GM23338 (cell line): ENCODE data around the gene CLEC2D. TPM values are rescaled to one million over a fixed set of nuclear protein-coding genes. Genes with fewer than 3 reads are reported as not detected.

Source experiments
- ATAC-seq: fragments of 200-7000 bp; cut with Tn5 transposase; 3 replicates; pipeline ENCODE4 v1.9.1; 2020
- DNase-seq: peaks from one replicate; pipeline ENCODE4 v3.0.0-alpha.2; 2015; ENCODE audit warnings: low spot score
- H2AFZ ChIP-seq: fragments of 200-600 bp; sonication (generic); 2 replicates; pipeline ENCODE4 v1.8.0; 2016; ENCODE audit warnings: antibody characterized with exemption, mild to moderate bottlenecking, moderate library complexity
- H3F3A ChIP-seq: fragments of 200-600 bp; sonication (generic); replicated peaks from 2 replicates; pipeline ENCODE4 v1.8.0; 2017; ENCODE audit warnings: antibody characterized with exemption, mixed run types, low read depth
- H3K27ac ChIP-seq: fragments of 200-600 bp; sonication (generic); 2 replicates; pipeline ENCODE4 v1.6.1; 2016; ENCODE audit warnings: low read depth
- H3K27me3 ChIP-seq: fragments of 200-600 bp; sonication (generic); 2 replicates; pipeline ENCODE4 v1.8.0; 2016; ENCODE audit warnings: mild to moderate bottlenecking, mixed run types, moderate library complexity; ENCODE audit not compliant: insufficient read depth
- H3K36me3 ChIP-seq: fragments of 200-600 bp; sonication (generic); 2 replicates; pipeline ENCODE4 v1.8.0; 2016; ENCODE audit warnings: mild to moderate bottlenecking; ENCODE audit not compliant: insufficient read depth
- H3K4me1 ChIP-seq: fragments of 200-600 bp; sonication (generic); 2 replicates; pipeline ENCODE4 v1.8.0; 2016; ENCODE audit warnings: mild to moderate bottlenecking, moderate library complexity; ENCODE audit not compliant: insufficient read depth
- H3K4me2 ChIP-seq: fragments of 200-600 bp; sonication (generic); 2 replicates; pipeline ENCODE4 v1.7.1; 2017; ENCODE audit warnings: mixed run types
- H3K4me3 ChIP-seq: fragments of 200-600 bp; sonication (generic); 2 replicates; pipeline ENCODE4 v1.6.1; 2016; ENCODE audit warnings: mixed run types
- H3K79me2 ChIP-seq: fragments of 200-600 bp; sonication (generic); replicated peaks from 2 replicates; pipeline ENCODE4 v1.8.0; 2017; ENCODE audit warnings: mild to moderate bottlenecking; ENCODE audit not compliant: insufficient read depth
- H3K9me2 ChIP-seq: fragments of 200-600 bp; sonication (generic); 2 replicates; pipeline ENCODE4 v1.8.0; 2017; ENCODE audit not compliant: insufficient read depth
- H4K20me1 ChIP-seq: fragments of 200-600 bp; sonication (generic); replicated peaks from 2 replicates; pipeline ENCODE4 v1.8.0; 2017; ENCODE audit warnings: mild to moderate bottlenecking; ENCODE audit not compliant: insufficient read depth
- H3K27ac Mint-ChIP-seq: 2 replicates; pipeline ENCODE4 v1.8.0; 2020; ENCODE audit warnings: inconsistent platforms, mild to moderate bottlenecking, moderate library complexity, mixed read lengths
- H3K27me3 Mint-ChIP-seq: 3 replicates; pipeline ENCODE4 v1.8.0; 2022; ENCODE audit warnings: low read depth, mild to moderate bottlenecking, moderate library complexity, mixed read lengths, inconsistent platforms; ENCODE audit not compliant: insufficient read depth, poor library complexity
- H3K36me3 Mint-ChIP-seq: 3 replicates; pipeline ENCODE4 v1.8.0; 2021; ENCODE audit warnings: low read depth, mild to moderate bottlenecking, inconsistent platforms, moderate library complexity, mixed read lengths
- H3K4me1 Mint-ChIP-seq: 3 replicates; pipeline ENCODE4 v1.8.0; 2020; ENCODE audit warnings: mild to moderate bottlenecking, inconsistent platforms, mixed read lengths
- H3K4me3 Mint-ChIP-seq: 3 replicates; pipeline ENCODE4 v1.8.0; 2021; ENCODE audit warnings: moderate library complexity, mild to moderate bottlenecking, inconsistent platforms, mixed read lengths
- H3K9me3 Mint-ChIP-seq: 3 replicates; pipeline ENCODE4 v1.8.0; 2020; ENCODE audit warnings: moderate library complexity, mild to moderate bottlenecking, inconsistent platforms, mixed read lengths
- CREB1 ChIP-seq: fragments of 250-450 bp; sonication (Bioruptor Pico); IDR thresholded peaks from 2 replicates; pipeline ENCODE4 v1.5.0; 2020; ENCODE audit warnings: low read depth, mild to moderate bottlenecking, moderate library complexity
- CTCF ChIP-seq, 2 experiments: fragments of 200-600 bp in 1 of 2; sonication (generic) in 1 of 2; conservative IDR thresholded peaks; 2 replicates each; pipeline versions ENCODE4 v1.5.1 to v1.6.1; 2016 to 2017; ENCODE audit warnings: antibody characterized with exemption in 2 of 2, low read depth in 2 of 2, mild to moderate bottlenecking in 2 of 2, moderate library complexity in 1 of 2
- EZH2 ChIP-seq: fragments of 200-600 bp; sonication (generic); IDR thresholded peaks from one replicate; pipeline ENCODE4 v1.8.0; 2017; ENCODE audit warnings: antibody characterized with exemption, mild to moderate bottlenecking, low read depth; ENCODE audit not compliant: unreplicated experiment
- EZH2phosphoT487 ChIP-seq: fragments of 200-600 bp; sonication (generic); IDR thresholded peaks from one replicate; pipeline ENCODE4 v1.8.1; 2018; ENCODE audit warnings: antibody characterized with exemption; ENCODE audit not compliant: unreplicated experiment
- JUNB ChIP-seq: IDR thresholded peaks from one replicate; pipeline ENCODE4 v1.6.1; 2016; ENCODE audit warnings: antibody characterized with exemption; ENCODE audit not compliant: unreplicated experiment
- NANOG ChIP-seq: IDR thresholded peaks from 2 replicates; pipeline ENCODE4 v1.6.1; 2016; ENCODE audit warnings: antibody characterized with exemption, borderline replicate concordance
- POLR2AphosphoS5 ChIP-seq: IDR thresholded peaks from 2 replicates; pipeline ENCODE4 v1.6.1; 2016; ENCODE audit warnings: antibody characterized with exemption, low read depth
- STAT1 ChIP-seq: IDR thresholded peaks from one replicate; pipeline ENCODE4 v1.6.1; 2016; ENCODE audit warnings: antibody characterized with exemption; ENCODE audit not compliant: unreplicated experiment
- ZNF114 ChIP-seq: fragments of 250-450 bp; sonication (Bioruptor Pico); IDR thresholded peaks from 2 replicates; pipeline ENCODE4 v1.5.0; 2020; ENCODE audit warnings: mild to moderate bottlenecking, moderate library complexity
- ZNF331 ChIP-seq: fragments of 250-450 bp; sonication (Bioruptor Pico); IDR thresholded peaks from 2 replicates; pipeline ENCODE4 v1.5.0; 2020; ENCODE audit warnings: low read depth, mild to moderate bottlenecking, moderate library complexity
- ZNF462 ChIP-seq: fragments of 250-450 bp; sonication (Bioruptor Pico); IDR thresholded peaks from 2 replicates; pipeline ENCODE4 v1.5.0; 2020; ENCODE audit warnings: mild to moderate bottlenecking, moderate library complexity
- polyA plus RNA-seq: library from polyadenylated mRNA; unstranded; fragments of >200 nt; fragmentation: Nextera tagmentation; extraction: Ambion mirVana; gene quantifications from 2 replicates; pipeline ENCODE4 v1.2.1, GENCODE V29; 2016
- total RNA-seq: library from RNA; depleted of rRNA; stranded (reverse); fragments of >200 nt; shearing (Covaris generic); gene quantifications from 2 replicates; pipeline ENCODE4 v1.2.3, GENCODE V29; 2014
- TF ChIP-seq, protein P1 (sequence below): IDR thresholded peaks from 2 replicates; pipeline ENCODE4 v1.6.1; 2016; ENCODE audit warnings: antibody characterized with exemption
- TF ChIP-seq, protein P2 (sequence below): IDR thresholded peaks from one replicate; pipeline ENCODE4 v1.6.1; 2018; ENCODE audit warnings: antibody characterized with exemption; ENCODE audit not compliant: unreplicated experiment

Gene CLEC2D
- total and polyA plus RNA-seq, 2 experiments from 2014 or later, result 6.9 to 7.1 TPM

- Histone ChIP-seq H4K20me1 (no peaks in the 10 kb centered on the region), H3K4me1 (no peaks in the 10 kb centered on the region), H3K27me3 (no peaks in the 10 kb centered on the region), H3K4me3 (no peak overlapping the region), H3K4me2 (no peak overlapping the region), H3K36me3 (no peaks in the 10 kb centered on the region), H3F3A (no peaks in the 10 kb centered on the region), H3K27ac (no peak overlapping the region), H3K9me2 (no peaks in the 10 kb centered on the region), H3K79me2 (no peaks in the 10 kb centered on the region), H2AFZ (no peak overlapping the region)
- TF ChIP-seq STAT1 (no peak), CTCF (conservative IDR thresholded peaks at IDR 0.05; ENCODE audit: low read depth in 2 of 2) (no peak), ZNF331 (no peak), ZNF114 (CRISPR knock-in tag) (no peak), CREB1 (CRISPR knock-in tag) (no peak), ZNF462 (no peak), EZH2phosphoT487 (no peak), JUNB (no peak), POLR2AphosphoS5 (no peak), NANOG (no peak), EZH2 (no peak)
- TF ChIP-seq, protein P1, sequence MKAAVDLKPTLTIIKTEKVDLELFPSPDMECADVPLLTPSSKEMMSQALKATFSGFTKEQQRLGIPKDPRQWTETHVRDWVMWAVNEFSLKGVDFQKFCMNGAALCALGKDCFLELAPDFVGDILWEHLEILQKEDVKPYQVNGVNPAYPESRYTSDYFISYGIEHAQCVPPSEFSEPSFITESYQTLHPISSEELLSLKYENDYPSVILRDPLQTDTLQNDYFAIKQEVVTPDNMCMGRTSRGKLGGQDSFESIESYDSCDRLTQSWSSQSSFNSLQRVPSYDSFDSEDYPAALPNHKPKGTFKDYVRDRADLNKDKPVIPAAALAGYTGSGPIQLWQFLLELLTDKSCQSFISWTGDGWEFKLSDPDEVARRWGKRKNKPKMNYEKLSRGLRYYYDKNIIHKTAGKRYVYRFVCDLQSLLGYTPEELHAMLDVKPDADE, result no peak
- TF ChIP-seq, protein P2, sequence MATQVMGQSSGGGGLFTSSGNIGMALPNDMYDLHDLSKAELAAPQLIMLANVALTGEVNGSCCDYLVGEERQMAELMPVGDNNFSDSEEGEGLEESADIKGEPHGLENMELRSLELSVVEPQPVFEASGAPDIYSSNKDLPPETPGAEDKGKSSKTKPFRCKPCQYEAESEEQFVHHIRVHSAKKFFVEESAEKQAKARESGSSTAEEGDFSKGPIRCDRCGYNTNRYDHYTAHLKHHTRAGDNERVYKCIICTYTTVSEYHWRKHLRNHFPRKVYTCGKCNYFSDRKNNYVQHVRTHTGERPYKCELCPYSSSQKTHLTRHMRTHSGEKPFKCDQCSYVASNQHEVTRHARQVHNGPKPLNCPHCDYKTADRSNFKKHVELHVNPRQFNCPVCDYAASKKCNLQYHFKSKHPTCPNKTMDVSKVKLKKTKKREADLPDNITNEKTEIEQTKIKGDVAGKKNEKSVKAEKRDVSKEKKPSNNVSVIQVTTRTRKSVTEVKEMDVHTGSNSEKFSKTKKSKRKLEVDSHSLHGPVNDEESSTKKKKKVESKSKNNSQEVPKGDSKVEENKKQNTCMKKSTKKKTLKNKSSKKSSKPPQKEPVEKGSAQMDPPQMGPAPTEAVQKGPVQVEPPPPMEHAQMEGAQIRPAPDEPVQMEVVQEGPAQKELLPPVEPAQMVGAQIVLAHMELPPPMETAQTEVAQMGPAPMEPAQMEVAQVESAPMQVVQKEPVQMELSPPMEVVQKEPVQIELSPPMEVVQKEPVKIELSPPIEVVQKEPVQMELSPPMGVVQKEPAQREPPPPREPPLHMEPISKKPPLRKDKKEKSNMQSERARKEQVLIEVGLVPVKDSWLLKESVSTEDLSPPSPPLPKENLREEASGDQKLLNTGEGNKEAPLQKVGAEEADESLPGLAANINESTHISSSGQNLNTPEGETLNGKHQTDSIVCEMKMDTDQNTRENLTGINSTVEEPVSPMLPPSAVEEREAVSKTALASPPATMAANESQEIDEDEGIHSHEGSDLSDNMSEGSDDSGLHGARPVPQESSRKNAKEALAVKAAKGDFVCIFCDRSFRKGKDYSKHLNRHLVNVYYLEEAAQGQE, result no peak
- Mint-ChIP-seq H3K9me3 (no peaks in the 10 kb centered on the region), H3K4me1 (no peaks in the 10 kb centered on the region; the same call in 2 of the 3 replicates), H3K36me3 (no peaks in the 10 kb centered on the region), H3K27me3 (peaks cover 1% of the 10 kb centered on the region), H3K27ac (no peak overlapping the region), H3K4me3 (no peak overlapping the region)
- DNase-seq (no peak), ATAC-seq (no peak)
These were observed 60.5 kb downstream of the CLEC2D start for GRCh38 chr12:9730011-9730410.
